Suprapubic skin (tissue), 3 donors: ENCODE measurements around the gene MVD.
"Not testable (repeated sequence)": the region's sequence is repeated elsewhere in the genome, so short reads cannot be mapped to it uniquely, and the experiment has no call there.

Source experiments
- CTCF ChIP-seq, 2 donors: fragments of 200-600 bp in 1 of 2; fragments of 450-650 bp in 1 of 2; sonication (generic) in 1 of 2; IDR thresholded peaks; one replicate each; pipeline ENCODE4 v1.5.1; 2016 to 2019; ENCODE audit warnings: antibody characterized with exemption in 2 of 2, mild to moderate bottlenecking in 1 of 2, moderate library complexity in 1 of 2
- POLR2A ChIP-seq, 2 donors: fragments of 450-650 bp; IDR thresholded peaks; one replicate each; pipeline ENCODE4 v1.6.1; 2017; ENCODE audit warnings: antibody characterized with exemption in 2 of 2, mild to moderate bottlenecking in 2 of 2, moderate library complexity in 2 of 2

- not testable (repeated sequence) for TF ChIP-seq CTCF, POLR2A (IDR thresholded peaks at IDR 0.05)
Measured at GRCh38 chr16:88609426-88609825, 53.5 kb downstream of the MVD start.
